Measurements from ENCODE around the gene COL15A1.

DNA sequence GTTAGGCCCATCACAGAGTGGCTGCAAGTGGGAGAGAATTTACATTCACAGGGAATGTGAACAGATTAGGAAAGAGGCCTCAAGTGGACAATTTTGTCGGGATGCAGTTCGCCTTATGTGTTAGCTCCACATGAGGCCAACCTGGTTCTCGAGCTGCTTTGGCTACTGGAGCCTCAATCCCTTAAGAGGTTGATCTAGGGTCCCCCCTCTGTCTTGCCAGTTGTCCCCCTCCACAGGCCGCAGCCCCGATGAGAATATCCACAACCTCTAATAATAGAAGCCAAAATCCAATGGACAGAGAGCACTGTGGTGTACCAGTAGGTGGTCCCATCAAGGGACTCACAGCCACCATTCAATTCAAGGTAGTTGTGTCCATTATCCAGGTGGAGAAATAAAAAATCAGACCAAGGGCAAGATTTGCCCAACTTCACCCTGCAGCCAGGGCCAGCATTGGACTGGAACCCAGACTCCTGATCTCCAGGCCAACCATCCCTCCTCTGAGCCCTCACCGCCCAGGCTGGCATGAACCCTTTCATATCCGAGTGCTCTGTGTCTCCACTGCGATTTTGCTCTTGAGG is 1.7 kb upstream of the COL15A1 start:
- no peak for TF ChIP-seq CTCF (IDR thresholded peaks at IDR 0.05)
- TF ChIP-seq POLR2A (IDR thresholded peaks at IDR 0.05), result no peak
